Measurements from ENCODE around the gene CLEC4G. TPM values are rescaled to one million over a fixed set of nuclear protein-coding genes. Genes with fewer than 3 reads are reported as not detected.
"Not testable (repeated sequence)": the region's sequence is repeated elsewhere in the genome, so short reads cannot be mapped to it uniquely, and the experiment has no call there.

Gene CLEC4G
- total and polyA plus RNA-seq, 2 donors from 2014 or later: 0.72 to 1.1 TPM

- peak in 1 of 5 donors; percentile 42 for DNase-seq
- no peak overlapping the region for H3K9ac ChIP-seq (ENCODE audit: low read length in 3 of 3)
- TF ChIP-seq CTCF (IDR thresholded peaks at IDR 0.05; ENCODE audit: borderline replicate concordance, extremely low read depth, insufficient read depth): no peak
- intact Hi-C loops (cut with DNase I): no loop called here
- H3K27me3 ChIP-seq (ENCODE audit: control insufficient read depth, insufficient read depth, low read length): no peaks in the 10 kb centered on the region
- no peak for FAIRE-seq
- H3K27ac ChIP-seq (ENCODE audit: low read depth in 2 of 2, low read length in 2 of 2): no peak overlapping the region
- no peaks in the 10 kb centered on the region for H3K9me3 ChIP-seq (ENCODE audit: control insufficient read depth in 2 of 3, insufficient read depth in 1 of 3, low read length in 3 of 3)
- no peaks in the 10 kb centered on the region for H3K4me1 ChIP-seq (ENCODE audit: control insufficient read depth in 2 of 3, insufficient read depth in 2 of 3, low read depth in 1 of 3, low read length in 3 of 3)
- no peaks in the 10 kb centered on the region for H3K36me3 ChIP-seq (ENCODE audit: control insufficient read depth in 2 of 3, insufficient read depth in 3 of 3, low read length in 3 of 3)
- H3K4me3 ChIP-seq (ENCODE audit: low read length in 3 of 3): no peak overlapping the region
Measured at GRCh38 chr19:7771072-7771471, 39.2 kb upstream of the CLEC4G start.

- Histone ChIP-seq H3K9me3 (ENCODE audit: control insufficient read depth in 2 of 3, insufficient read depth in 1 of 3, low read length in 3 of 3) (no peaks in the 10 kb centered on the region), H3K9ac (ENCODE audit: low read length in 3 of 3) (no peak overlapping the region), H3K36me3 (ENCODE audit: control insufficient read depth in 2 of 3, insufficient read depth in 3 of 3, low read length in 3 of 3) (no peaks in the 10 kb centered on the region), H3K27me3 (ENCODE audit: control insufficient read depth, insufficient read depth, low read length) (no peaks in the 10 kb centered on the region), H3K4me1 (ENCODE audit: control insufficient read depth in 2 of 3, insufficient read depth in 2 of 3, low read depth in 1 of 3, low read length in 3 of 3) (no peaks in the 10 kb centered on the region), H3K4me3 (ENCODE audit: low read length in 3 of 3) (no peak overlapping the region), H3K27ac (ENCODE audit: low read depth in 2 of 2, low read length in 2 of 2) (no peak overlapping the region)
- TF ChIP-seq CTCF (IDR thresholded peaks at IDR 0.05; ENCODE audit: borderline replicate concordance, extremely low read depth, insufficient read depth): no peak
- intact Hi-C loops (cut with DNase I): no loop called here
- no peak for DNase-seq
- no peak for FAIRE-seq
Measured at GRCh38 chr19:7769171-7769570, 37.3 kb upstream of the CLEC4G start.

GRCh38 chr19:7767487-7767886, 35.6 kb upstream of the CLEC4G start:
- Histone ChIP-seq H3K36me3 (ENCODE audit: control insufficient read depth in 2 of 3, insufficient read depth in 3 of 3, low read length in 3 of 3) (no peaks in the 10 kb centered on the region), H3K27me3 (ENCODE audit: control insufficient read depth, insufficient read depth, low read length) (no peaks in the 10 kb centered on the region), H3K4me3 (ENCODE audit: low read length in 3 of 3) (no peak overlapping the region), H3K9me3 (ENCODE audit: control insufficient read depth in 2 of 3, insufficient read depth in 1 of 3, low read length in 3 of 3) (no peaks in the 10 kb centered on the region), H3K27ac (ENCODE audit: low read depth in 2 of 2, low read length in 2 of 2) (no peak overlapping the region), H3K9ac (ENCODE audit: low read length in 3 of 3) (no peak overlapping the region), H3K4me1 (ENCODE audit: control insufficient read depth in 2 of 3, insufficient read depth in 2 of 3, low read depth in 1 of 3, low read length in 3 of 3) (no peaks in the 10 kb centered on the region)
- peak in 1 of 5 donors; percentile 21 for DNase-seq
- TF ChIP-seq CTCF (IDR thresholded peaks at IDR 0.05; ENCODE audit: borderline replicate concordance, extremely low read depth, insufficient read depth): no peak
- intact Hi-C loops (cut with DNase I): no loop called here
- no peak for FAIRE-seq

- intact Hi-C loops (cut with DNase I): no loop called here
- no peaks in the 10 kb centered on the region for H3K27me3 ChIP-seq (ENCODE audit: control insufficient read depth, insufficient read depth, low read length)
- no peaks in the 10 kb centered on the region for H3K4me1 ChIP-seq (ENCODE audit: control insufficient read depth in 2 of 3, insufficient read depth in 2 of 3, low read depth in 1 of 3, low read length in 3 of 3)
- DNase-seq (peak in 1 of 5 donors; percentile 60), FAIRE-seq (no peak)
- no peak overlapping the region for H3K9ac ChIP-seq (ENCODE audit: low read length in 3 of 3)
- no peak overlapping the region for H3K4me3 ChIP-seq (ENCODE audit: low read length in 3 of 3)
- H3K36me3 ChIP-seq (ENCODE audit: control insufficient read depth in 2 of 3, insufficient read depth in 3 of 3, low read length in 3 of 3): no peaks in the 10 kb centered on the region
- TF ChIP-seq CTCF (IDR thresholded peaks at IDR 0.05; ENCODE audit: borderline replicate concordance, extremely low read depth, insufficient read depth): no peak
- H3K9me3 ChIP-seq (ENCODE audit: control insufficient read depth in 2 of 3, insufficient read depth in 1 of 3, low read length in 3 of 3): no peaks in the 10 kb centered on the region
- no peak overlapping the region for H3K27ac ChIP-seq (ENCODE audit: low read depth in 2 of 2, low read length in 2 of 2)
Measured at GRCh38 chr19:7766535-7766934, 34.6 kb upstream of the CLEC4G start.

GRCh38 chr19:7765043-7765442, 33.1 kb upstream of the CLEC4G start:
- H3K9ac ChIP-seq (ENCODE audit: low read length in 3 of 3); H3K27me3 ChIP-seq (ENCODE audit: control insufficient read depth, insufficient read depth, low read length); H3K4me3 ChIP-seq (ENCODE audit: low read length in 3 of 3); H3K4me1 ChIP-seq (ENCODE audit: control insufficient read depth in 2 of 3, insufficient read depth in 2 of 3, low read depth in 1 of 3, low read length in 3 of 3); FAIRE-seq; H3K27ac ChIP-seq (ENCODE audit: low read depth in 2 of 2, low read length in 2 of 2); DNase-seq; intact Hi-C loops (cut with DNase I); H3K36me3 ChIP-seq (ENCODE audit: control insufficient read depth in 2 of 3, insufficient read depth in 3 of 3, low read length in 3 of 3); H3K9me3 ChIP-seq (ENCODE audit: control insufficient read depth in 2 of 3, insufficient read depth in 1 of 3, low read length in 3 of 3): not testable (repeated sequence)

GRCh38 chr19:7764157-7764556, 32.2 kb upstream of the CLEC4G start:
- H3K27me3 ChIP-seq (ENCODE audit: control insufficient read depth, insufficient read depth, low read length); H3K4me1 ChIP-seq (ENCODE audit: control insufficient read depth in 2 of 3, insufficient read depth in 2 of 3, low read depth in 1 of 3, low read length in 3 of 3); H3K4me3 ChIP-seq (ENCODE audit: low read length in 3 of 3); H3K9ac ChIP-seq (ENCODE audit: low read length in 3 of 3); H3K36me3 ChIP-seq (ENCODE audit: control insufficient read depth in 2 of 3, insufficient read depth in 3 of 3, low read length in 3 of 3); H3K9me3 ChIP-seq (ENCODE audit: control insufficient read depth in 2 of 3, insufficient read depth in 1 of 3, low read length in 3 of 3); intact Hi-C loops (cut with DNase I); FAIRE-seq; DNase-seq; H3K27ac ChIP-seq (ENCODE audit: low read depth in 2 of 2, low read length in 2 of 2): not testable (repeated sequence)
